IMR-90 (cell line): ENCODE data around the gene ADGRG6. TPM values are rescaled to one million over a fixed set of nuclear protein-coding genes. Genes with fewer than 3 reads are reported as not detected.

Experiments
- ATAC-seq: fragments of 200-7000 bp; cut with Tn5 transposase; 2 replicates; pipeline ENCODE4 v1.9.1; 2020; ENCODE audit warnings: low read depth, mild to moderate bottlenecking, moderate library complexity
- BruUV-seq: library from RNA; stranded (reverse); fragments of 400-500 nt; replicated peaks from 2 replicates; lab custom pipeline; 2021; lab: Mats Ljungman, UMichigan
- CTCF ChIA-PET: fragments of 300-600 bp; formaldehyde crosslinking; extraction: SDS; loops from one replicate; lab custom pipeline; 2021; ENCODE audit warnings: antibody characterized with exemption; lab: Yijun Ruan, JAX
- POLR2A ChIA-PET: fragments of 300-600 bp; sonication (Branson Sonifier 250); formaldehyde crosslinking; loops from one replicate; lab custom pipeline; 2022; ENCODE audit warnings: antibody characterized with exemption; ENCODE audit not compliant: unreplicated experiment; lab: Charles Lee
- DNase-seq: peaks from one replicate; pipeline ENCODE4 v3.0.0; 2013
- H2AFZ ChIP-seq: replicated peaks from 2 replicates; pipeline ENCODE3; 2013; ENCODE audit warnings: low read length, mild to moderate bottlenecking; ENCODE audit not compliant: poor library complexity
- H2AK5ac ChIP-seq: 2 replicates; pipeline ENCODE4 v1.6.1; 2013; ENCODE audit warnings: low read depth, low read length, inconsistent platforms
- H2AK9ac ChIP-seq: replicated peaks from 2 replicates; pipeline ENCODE3; 2013; ENCODE audit warnings: mild to moderate bottlenecking, low read depth, low read length, moderate library complexity; ENCODE audit not compliant: poor library complexity
- H2BK120ac ChIP-seq: 2 replicates; pipeline ENCODE4 v1.6.1; 2013; ENCODE audit warnings: low read depth, low read length, inconsistent platforms
- H2BK15ac ChIP-seq: 3 replicates; pipeline ENCODE4 v1.6.1; 2013; ENCODE audit warnings: low read depth, low read length, inconsistent platforms
- H2BK20ac ChIP-seq: 2 replicates; pipeline ENCODE4 v1.6.1; 2013; ENCODE audit warnings: low read depth, mild to moderate bottlenecking, inconsistent platforms, low read length, moderate library complexity
- H2BK5ac ChIP-seq: 2 replicates; pipeline ENCODE4 v1.6.1; 2013; ENCODE audit warnings: mild to moderate bottlenecking, low read depth, low read length, inconsistent platforms; ENCODE audit not compliant: poor library complexity, severe bottlenecking
- H3K14ac ChIP-seq: replicated peaks from 2 replicates; pipeline ENCODE4 v1.6.1; 2013; ENCODE audit warnings: low read depth, low read length, inconsistent platforms
- H3K18ac ChIP-seq: 2 replicates; pipeline ENCODE4 v1.6.1; 2013; ENCODE audit warnings: low read depth, low read length, control low read depth
- H3K23ac ChIP-seq: 2 replicates; pipeline ENCODE4 v1.6.1; 2013; ENCODE audit warnings: low read depth, low read length, inconsistent platforms
- H3K27ac ChIP-seq: 2 replicates; pipeline ENCODE4 v1.5.1; 2013; ENCODE audit warnings: mild to moderate bottlenecking, control low read depth, low read length; ENCODE audit not compliant: insufficient read depth
- H3K27me3 ChIP-seq: 2 replicates; pipeline ENCODE4 v1.6.1; 2013; ENCODE audit warnings: low read length; ENCODE audit not compliant: control insufficient read depth, insufficient read depth
- H3K36me3 ChIP-seq: 2 replicates; pipeline ENCODE4 v1.6.1; 2013; ENCODE audit warnings: low read length, mixed read lengths; ENCODE audit not compliant: control insufficient read depth, insufficient read depth
- H3K4ac ChIP-seq: 2 replicates; pipeline ENCODE4 v1.6.1; 2013; ENCODE audit warnings: low read depth, low read length, inconsistent platforms
- H3K4me1 ChIP-seq: 2 replicates; pipeline ENCODE4 v1.6.1; 2013; ENCODE audit warnings: low read length, mixed read lengths; ENCODE audit not compliant: control insufficient read depth, insufficient read depth
- H3K4me2 ChIP-seq: 2 replicates; pipeline ENCODE4 v1.6.1; 2013; ENCODE audit warnings: low read depth, mild to moderate bottlenecking, control low read depth, low read length, moderate library complexity
- H3K4me3 ChIP-seq: 2 replicates; pipeline ENCODE4 v1.5.1; 2013; ENCODE audit warnings: low read depth, mild to moderate bottlenecking, control low read depth, low read length, moderate library complexity; ENCODE audit not compliant: insufficient read depth
- H3K56ac ChIP-seq: 2 replicates; pipeline ENCODE4 v1.6.1; 2013; ENCODE audit warnings: low read length, inconsistent platforms; ENCODE audit not compliant: insufficient read depth; ENCODE audit errors: extremely low read depth
- H3K79me1 ChIP-seq, 2 experiments: 2 replicates each; pipeline ENCODE4 v1.6.1; 2013; ENCODE audit warnings: low read length in 2 of 2, inconsistent platforms in 1 of 2, low read depth in 1 of 2
- H3K9ac ChIP-seq: 2 replicates; pipeline ENCODE4 v1.6.1; 2013; ENCODE audit warnings: low read depth, low read length, control low read depth
- H3K9me1 ChIP-seq: 2 replicates; pipeline ENCODE4 v1.6.1; 2013; ENCODE audit warnings: low read length, inconsistent platforms; ENCODE audit not compliant: insufficient read depth
- H3K9me3 ChIP-seq: 2 replicates; pipeline ENCODE4 v1.6.1; 2013; ENCODE audit warnings: low read length; ENCODE audit not compliant: control insufficient read depth, insufficient read depth
- H4K20me1 ChIP-seq: 2 replicates; pipeline ENCODE4 v1.6.1; 2013; ENCODE audit warnings: low read length, inconsistent platforms; ENCODE audit not compliant: insufficient read depth
- H4K5ac ChIP-seq: 2 replicates; pipeline ENCODE4 v1.6.1; 2013; ENCODE audit warnings: mild to moderate bottlenecking, low read depth, low read length, control low read depth
- H4K8ac ChIP-seq, 2 experiments: 2 replicates each; pipeline ENCODE4 v1.6.1; 2013; ENCODE audit warnings: low read depth in 2 of 2, low read length in 2 of 2, control low read depth in 1 of 2, inconsistent platforms in 1 of 2
- H4K91ac ChIP-seq: 2 replicates; pipeline ENCODE4 v1.6.1; 2013; ENCODE audit warnings: low read depth, low read length, inconsistent platforms; ENCODE audit not compliant: insufficient read depth
- CHD1 ChIP-seq: IDR thresholded peaks from 2 replicates; pipeline ENCODE4 v1.6.1; 2012; ENCODE audit warnings: low read depth, low read length, improper control_type of control experiment
- ELK1 ChIP-seq: fragments of 150-350 bp; IDR thresholded peaks from 2 replicates; pipeline ENCODE4 v1.6.1; 2016; ENCODE audit warnings: low read depth, mild to moderate bottlenecking, low read length, moderate library complexity, borderline replicate concordance
- FOS ChIP-seq: fragments of 150-350 bp; IDR thresholded peaks from 2 replicates; pipeline ENCODE4 v1.6.1; 2016; ENCODE audit warnings: low read depth, low read length
- MXI1 ChIP-seq: IDR thresholded peaks from 2 replicates; pipeline ENCODE4 v1.6.1; 2012; ENCODE audit warnings: low read depth, mild to moderate bottlenecking, low read length, moderate library complexity, borderline replicate concordance
- POLR2A ChIP-seq: IDR thresholded peaks from 2 replicates; pipeline ENCODE4 v1.6.1; 2012; ENCODE audit warnings: mild to moderate bottlenecking, low read depth, low read length
- WGBS, 2 experiments: methylation state at CpG; one replicate each; pipeline versions ENCODE4 v1.1.5 to v1.1.7; 2013; ENCODE audit warnings: missing lambda C conversion rate in 2 of 2; ENCODE audit not compliant: insufficient read length in 1 of 2; ENCODE audit errors: extremely low coverage in 2 of 2; 5-methylcytosine and 5-hydroxymethylcytosine counted together
- dilution Hi-C: fragments of 300-500 bp; cut with HindIII; formaldehyde crosslinking; loops from one replicate; pipeline ENCODE4 v1.14.3; 2018; ENCODE audit warnings: low sequenced_read_pairs; ENCODE audit not compliant: unreplicated experiment
- in situ Hi-C: fragments of 300-500 bp; cut with MboI; formaldehyde crosslinking; loops from 3 replicates; pipeline ENCODE4 v1.14.3; 2019; ENCODE audit warnings: low sequenced_read_pairs, inconsistent platforms, mixed read lengths
- intact Hi-C: fragments of 100-400 bp; cut with micrococcal nuclease; formaldehyde crosslinking; loops from 2 replicates; pipeline ENCODE4 v1.10.0; 2022
- polyA plus RNA-seq, 3 experiments: library from polyadenylated mRNA; depleted of rRNA; stranded (reverse); fragments of >200 nt; gene quantifications; 2 replicates each; pipeline ENCODE4 v1.2.3, GENCODE V29; 2012; ENCODE audit warnings: low replicate concordance in 1 of 3
- total RNA-seq: library from RNA; depleted of rRNA; stranded (reverse); fragments of >200 nt; gene quantifications from 2 replicates; pipeline ENCODE4 v1.2.3, GENCODE V29; 2012
- TF ChIP-seq, protein P1 (sequence below): fragments of 150-350 bp; IDR thresholded peaks from 2 replicates; pipeline ENCODE4 v1.6.1; 2017; ENCODE audit warnings: mild to moderate bottlenecking, antibody characterized with exemption, low read length, low read depth

The ADGRG6 gene
- total and polyA plus RNA-seq, 2 of the 4 experiments (the other 2 are of a cell fraction), result 10.0 to 20.3 TPM

GRCh38 chr6:142333431-142333830 is 31.6 kb downstream of the ADGRG6 start:
- Histone ChIP-seq H3K18ac (no peak overlapping the region), H3K27me3 (no peaks in the 10 kb centered on the region), H3K4ac (no peak overlapping the region), H2BK20ac (no peak overlapping the region), H2BK5ac (no peak overlapping the region), H4K20me1 (no peaks in the 10 kb centered on the region), H3K56ac (no peak overlapping the region), H3K27ac (no peak overlapping the region), H3K9ac (no peak overlapping the region), H3K4me1 (peaks cover 5% of the 10 kb centered on the region), H3K14ac (no peak overlapping the region), H2BK120ac (no peak overlapping the region), H3K4me3 (no peak overlapping the region), H3K9me1 (no peaks in the 10 kb centered on the region), H3K9me3 (no peaks in the 10 kb centered on the region), H3K23ac (no peak overlapping the region), H3K4me2 (no peak overlapping the region), H2AK5ac (no peak overlapping the region), H4K91ac (no peak overlapping the region), H4K8ac (no peak overlapping the region), H4K5ac (no peak overlapping the region), H2AK9ac (no peak overlapping the region), H3K36me3 (no peaks in the 10 kb centered on the region), H3K79me1 (no peaks in the 10 kb centered on the region), H2BK15ac (no peak overlapping the region), H2AFZ (no peak overlapping the region)
- intact Hi-C loops (no loop called here), in situ Hi-C loops (no loop called here), dilution Hi-C loops (no loop called here)
- no peak for TF ChIP-seq ELK1
- TF ChIP-seq, protein P1, sequence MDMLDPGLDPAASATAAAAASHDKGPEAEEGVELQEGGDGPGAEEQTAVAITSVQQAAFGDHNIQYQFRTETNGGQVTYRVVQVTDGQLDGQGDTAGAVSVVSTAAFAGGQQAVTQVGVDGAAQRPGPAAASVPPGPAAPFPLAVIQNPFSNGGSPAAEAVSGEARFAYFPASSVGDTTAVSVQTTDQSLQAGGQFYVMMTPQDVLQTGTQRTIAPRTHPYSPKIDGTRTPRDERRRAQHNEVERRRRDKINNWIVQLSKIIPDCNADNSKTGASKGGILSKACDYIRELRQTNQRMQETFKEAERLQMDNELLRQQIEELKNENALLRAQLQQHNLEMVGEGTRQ, result no peak
- TF ChIP-seq POLR2A, result no peak
- TF ChIP-seq FOS, result no peak
- TF ChIP-seq MXI1, result no peak
- no peak for TF ChIP-seq CHD1
- DNase-seq (no peak), ATAC-seq (no peak)
- BruUV-seq, result no TSS peak
- POLR2A ChIA-PET, result no interaction called here
- no CpG with 5 or more reads among the region's 2 CpGs for WGBS, 2 experiments
- CTCF ChIA-PET, result no interaction called here
